RWPE1 (cell line): ENCODE measurements around the gene UCMA.

ENCODE experiments used
- CTCF ChIA-PET: fragments of 350-600 bp; sonication (Branson Sonifier 250); formaldehyde crosslinking; extraction: SDS; loops from one replicate; lab custom pipeline; 2021; lab: Yijun Ruan, JAX
- POLR2A ChIA-PET: fragments of 400-600 bp; formaldehyde crosslinking; extraction: SDS; loops from one replicate; lab custom pipeline; 2020; ENCODE audit warnings: antibody characterized with exemption; ENCODE audit not compliant: low non-redundant PET; lab: Yijun Ruan, JAX
- DNase-seq: peaks from one replicate; pipeline ENCODE4 v3.0.0; 2012; ENCODE audit warnings: low spot score
- H3K27ac ChIP-seq: fragments of 450-650 bp; 2 replicates; pipeline ENCODE4 v1.5.1; 2017
- CTCF ChIP-seq: fragments of 450-650 bp; conservative IDR thresholded peaks from 2 replicates; pipeline ENCODE4 v1.5.1; 2017; ENCODE audit warnings: low read depth, mild to moderate bottlenecking

The UCMA gene

GRCh38 chr10:13224210-13224995, 9.8 kb downstream of the UCMA start:
- no peak for TF ChIP-seq CTCF
- H3K27ac ChIP-seq: no peak overlapping the region
- ChIA-PET POLR2A (no interaction called here), CTCF (no interaction called here)
- DNase-seq: no peak

- no peak for DNase-seq
- H3K27ac ChIP-seq: no peak overlapping the region
- ChIA-PET CTCF (no interaction called here), POLR2A (no interaction called here)
- no peak for TF ChIP-seq CTCF
Observed at GRCh38 chr10:13223241-13223640, 10.9 kb downstream of the UCMA start.

GRCh38 chr10:13222566-13222965, 11.6 kb downstream of the UCMA start:
- ChIA-PET CTCF (no interaction called here), POLR2A (no interaction called here)
- TF ChIP-seq CTCF: no peak
- DNase-seq: no peak
- H3K27ac ChIP-seq: no peak overlapping the region

- TF ChIP-seq CTCF: no peak
- CTCF ChIA-PET: no interaction called here
- DNase-seq: no peak
- POLR2A ChIA-PET: no interaction called here
- H3K27ac ChIP-seq: no peak overlapping the region
Observed at GRCh38 chr10:13222151-13222550, 12.0 kb downstream of the UCMA start.

GRCh38 chr10:13221572-13221971, 12.6 kb downstream of the UCMA start:
- no peak for TF ChIP-seq CTCF
- POLR2A ChIA-PET: no interaction called here
- no peak overlapping the region for H3K27ac ChIP-seq
- CTCF ChIA-PET: interaction anchor here (0.7 kb wide), 1 partner anchor 60 kb away, joined by 4 read pairs; no protein-coding TSS in a partner anchor
- DNase-seq: no peak

- peak; percentile 11; the same call in 1 of the 2 replicates for TF ChIP-seq CTCF
- no peak overlapping the region for H3K27ac ChIP-seq
- ChIA-PET POLR2A (no interaction called here), CTCF (interaction anchor here (0.6 to 0.7 kb wide), 4 partner anchors 9 to 376 kb away, joined by 3 to 4 read pairs (median 3); no protein-coding TSS in a partner anchor)
- peak; percentile 52 for DNase-seq
Observed at GRCh38 chr10:13219685-13220670, 14.2 kb downstream of the UCMA start.
